Measurements from ENCODE around the gene PFAS.

PFAS gene

DNA sequence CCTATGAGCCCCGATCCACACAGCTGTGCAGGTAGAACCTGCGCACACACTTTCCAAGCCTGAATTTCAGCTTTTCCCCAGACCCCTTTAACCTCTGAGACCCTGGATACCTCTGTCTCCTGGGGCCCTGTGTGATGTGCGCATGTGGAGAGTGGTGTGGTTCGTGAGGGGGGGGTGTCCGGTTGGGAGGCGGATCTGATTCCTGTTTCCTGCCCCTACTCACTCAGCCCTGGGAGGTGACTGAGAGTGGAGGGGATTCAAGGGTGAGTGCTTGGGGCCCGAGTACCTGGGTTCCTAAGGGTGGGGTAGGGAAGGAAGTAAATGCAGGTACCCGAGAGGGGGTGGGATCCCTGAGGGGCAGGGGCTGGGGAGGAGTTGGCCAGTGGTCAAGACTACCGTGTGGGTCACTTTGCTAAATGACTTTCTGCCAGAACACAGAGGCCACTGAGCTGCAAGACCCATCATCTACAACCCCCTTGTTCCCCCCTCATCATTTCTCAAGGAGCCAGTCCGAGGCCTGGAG is 61.6 kb downstream of the PFAS start:
- no peak for DNase-seq (ENCODE audit: low read depth in 2 of 2)

DNA sequence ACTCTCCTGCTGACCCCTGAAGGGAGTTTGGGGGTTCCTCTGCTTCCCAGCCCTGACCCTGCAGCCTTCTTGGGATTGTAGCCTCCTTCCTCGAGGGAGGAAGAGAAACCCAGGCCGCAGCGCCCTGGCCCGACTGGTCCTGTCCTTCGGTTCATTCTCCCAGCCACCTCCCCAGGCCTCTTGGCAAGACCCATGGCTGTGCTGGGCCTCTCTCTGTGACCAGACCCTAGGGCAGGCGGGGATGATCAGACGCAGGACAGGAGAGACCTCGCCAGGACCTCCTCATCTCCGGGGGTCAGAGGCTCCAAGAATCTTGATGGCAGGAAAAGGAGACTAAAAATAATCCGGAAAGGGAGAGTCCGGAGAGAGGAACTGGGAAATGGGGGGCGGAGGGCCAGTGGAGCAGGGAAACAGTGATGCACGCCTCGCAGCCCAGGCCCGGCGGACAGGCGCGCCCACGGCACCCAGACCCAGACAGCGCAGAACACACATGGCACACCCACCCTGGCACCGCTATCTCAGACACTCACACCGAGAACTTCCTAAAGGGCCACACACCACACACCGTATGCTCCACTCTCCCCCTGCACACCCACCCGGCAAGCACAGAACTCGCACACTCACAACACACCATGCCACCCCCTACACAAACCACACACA is 62.2 kb downstream of the PFAS start:
- no peak for DNase-seq (ENCODE audit: low read depth in 2 of 2)

GRCh38 chr17:8312251-8312650 is 63.2 kb downstream of the PFAS start:
- no peak for DNase-seq (ENCODE audit: low read depth in 2 of 2)

DNA sequence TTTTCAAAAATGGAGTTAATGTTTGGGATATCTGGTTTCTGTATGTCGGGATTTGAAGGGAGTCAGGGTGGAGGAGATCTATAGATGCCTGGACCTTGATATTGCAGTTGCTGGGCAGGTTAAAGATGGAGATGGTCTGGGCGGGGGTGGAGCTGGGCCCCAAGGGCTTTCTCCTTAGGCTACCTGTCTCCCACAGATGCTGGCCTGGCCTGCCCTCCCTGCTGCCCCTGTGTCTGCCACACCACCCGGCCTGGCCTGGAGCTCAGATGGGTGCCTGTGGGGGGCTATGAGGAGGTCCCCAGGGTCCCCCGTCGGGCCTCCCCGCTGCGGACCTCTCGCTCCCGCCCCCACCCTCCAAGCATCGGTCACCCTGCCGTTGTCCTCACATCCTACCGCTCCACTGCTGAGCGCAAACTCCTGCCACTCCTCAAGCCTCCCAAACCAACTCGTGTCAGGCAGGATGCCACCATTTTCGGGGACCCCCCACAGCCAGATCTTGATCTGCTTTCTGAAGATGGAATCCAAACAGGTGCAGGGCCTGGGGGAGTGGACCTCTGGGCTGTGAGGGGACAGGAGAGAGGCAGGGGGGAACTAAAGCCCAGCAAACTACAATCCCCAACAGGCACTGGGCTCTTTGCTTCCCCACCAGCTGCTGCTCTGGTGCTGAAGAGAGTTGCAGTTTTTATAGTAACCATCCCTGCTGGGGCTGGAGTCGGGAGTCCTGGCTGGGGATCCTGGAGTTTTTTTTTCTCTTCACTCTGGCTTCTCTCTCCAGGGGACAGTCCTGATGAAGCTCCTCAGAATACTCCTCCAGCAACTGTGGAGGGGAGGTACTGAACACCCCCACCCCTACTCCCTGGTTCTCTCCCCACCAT is 63.9 kb downstream of the PFAS start:
- no peak for DNase-seq (ENCODE audit: low read depth in 2 of 2)

GRCh38 chr17:8314797-8315763 is 66.0 kb downstream of the PFAS start:
- no peak for DNase-seq (ENCODE audit: low read depth in 2 of 2)

DNA sequence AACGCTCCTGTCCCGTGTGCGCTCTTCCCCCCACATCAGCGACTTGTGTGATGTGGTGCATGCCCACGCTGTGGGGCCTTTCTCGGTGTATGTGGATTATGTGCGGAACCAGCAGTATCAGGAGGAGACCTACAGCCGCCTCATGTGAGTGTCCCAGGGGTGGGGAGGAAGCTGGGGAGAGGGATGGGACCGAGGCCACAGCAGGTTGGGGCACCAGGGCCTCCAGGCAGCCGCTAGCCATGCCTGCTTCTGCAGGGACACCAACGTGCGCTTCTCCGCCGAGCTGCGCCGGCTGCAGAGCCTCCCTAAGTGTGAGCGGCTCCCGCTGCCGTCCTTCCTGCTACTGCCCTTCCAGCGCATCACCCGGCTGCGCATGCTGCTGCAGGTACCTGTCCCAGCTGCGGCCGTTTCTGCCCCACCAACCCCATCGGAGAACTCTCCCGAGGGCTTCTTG is 66.7 kb downstream of the PFAS start:
- DNase-seq (ENCODE audit: low read depth in 2 of 2), result no peak

- no peak for DNase-seq (ENCODE audit: low read depth in 2 of 2)
Measured at GRCh38 chr17:8318010-8318935, 69.2 kb downstream of the PFAS start.

Measured in stimulated activated CD8-positive, alpha-beta memory T cell treated with anti-CD3 and anti-CD28 coated beads, Interleukin-2, amount 100 ng/mL, for 48 hours (primary cell).